WTC11 (cell line): ENCODE results near the gene MAS1L. TPM values are rescaled to one million over a fixed set of nuclear protein-coding genes. Genes with fewer than 3 reads are reported as not detected.

Experiments used
- ATAC-seq: fragments of 200-7000 bp; cut with Tn5 transposase; 2 replicates; pipeline ENCODE4 v1.10.0; 2021; ENCODE audit warnings: mild to moderate bottlenecking, moderate library complexity
- CTCF ChIA-PET: fragments of 300-600 bp; sonication (Branson Sonifier 250); formaldehyde crosslinking; loops from one replicate; lab custom pipeline; 2021; ENCODE audit warnings: antibody characterized with exemption; lab: Charles Lee
- POLR2A ChIA-PET: fragments of 350-600 bp; sonication (Branson Sonifier 250); formaldehyde crosslinking; loops from one replicate; lab custom pipeline; 2021; ENCODE audit warnings: antibody characterized with exemption; lab: Charles Lee
- DNase-seq: peaks from one replicate; pipeline ENCODE4 v3.0.0; 2021; ENCODE audit warnings: low spot score
- H3K27ac Mint-ChIP-seq: 2 replicates; pipeline ENCODE4 v1.8.0; 2021; ENCODE audit warnings: mixed read lengths
- H3K27me3 Mint-ChIP-seq: 2 replicates; pipeline ENCODE4 v1.8.0; 2021; ENCODE audit warnings: low read depth, mild to moderate bottlenecking, moderate library complexity, mixed read lengths
- H3K36me3 Mint-ChIP-seq: 2 replicates; pipeline ENCODE4 v1.8.0; 2021; ENCODE audit warnings: mixed read lengths
- H3K4me1 Mint-ChIP-seq: 2 replicates; pipeline ENCODE4 v1.8.0; 2022; ENCODE audit warnings: mixed read lengths
- H3K4me3 Mint-ChIP-seq: 2 replicates; pipeline ENCODE4 v1.8.0; 2021; ENCODE audit warnings: mild to moderate bottlenecking, moderate library complexity, mixed read lengths
- H3K9me3 Mint-ChIP-seq: 2 replicates; pipeline ENCODE4 v1.8.0; 2021; ENCODE audit warnings: mixed read lengths
- ARID4B ChIP-seq: sonication (generic); formaldehyde crosslinking; IDR thresholded peaks from 2 replicates; pipeline ENCODE4 v1.8.0; 2023; ENCODE audit warnings: missing genetic modification reagents, mild to moderate bottlenecking, borderline replicate concordance
- CBFB ChIP-seq: sonication (generic); formaldehyde crosslinking; IDR thresholded peaks from 2 replicates; pipeline ENCODE4 v1.8.1; 2022; ENCODE audit warnings: mild to moderate bottlenecking, low read depth, missing genetic modification reagents
- E2F4 ChIP-seq: sonication (generic); formaldehyde crosslinking; IDR thresholded peaks from 2 replicates; pipeline ENCODE4 v1.8.1; 2022; ENCODE audit warnings: low read depth, mild to moderate bottlenecking, moderate library complexity, missing genetic modification reagents, borderline replicate concordance
- FOXP4 ChIP-seq: sonication (generic); formaldehyde crosslinking; IDR thresholded peaks from 2 replicates; pipeline ENCODE4 v1.8.0; 2022; ENCODE audit warnings: mild to moderate bottlenecking, missing genetic modification reagents
- HMGA2 ChIP-seq: fragments of 250-450 bp; sonication (Bioruptor Pico); IDR thresholded peaks from 2 replicates; pipeline ENCODE4 v1.4.0; 2021; ENCODE audit warnings: mild to moderate bottlenecking, moderate library complexity
- IRF1 ChIP-seq: sonication (generic); formaldehyde crosslinking; IDR thresholded peaks from 2 replicates; pipeline ENCODE4 v1.8.0; 2023; ENCODE audit warnings: missing genetic modification reagents
- IRF2 ChIP-seq: sonication (generic); formaldehyde crosslinking; IDR thresholded peaks from 2 replicates; pipeline ENCODE4 v1.8.0; 2022; ENCODE audit warnings: low read depth, missing genetic modification reagents, borderline replicate concordance
- KAT7 ChIP-seq: sonication (generic); formaldehyde crosslinking; IDR thresholded peaks from 2 replicates; pipeline ENCODE4 v1.8.1; 2023; ENCODE audit warnings: missing genetic modification reagents, mild to moderate bottlenecking, borderline replicate concordance
- MXD4 ChIP-seq: fragments of 250-450 bp; sonication (Bioruptor Pico); IDR thresholded peaks from 2 replicates; pipeline ENCODE4 v1.8.0; 2021; ENCODE audit warnings: mild to moderate bottlenecking, moderate library complexity, borderline replicate concordance
- NFE2L1 ChIP-seq: sonication (generic); formaldehyde crosslinking; IDR thresholded peaks from 2 replicates; pipeline ENCODE4 v1.8.1; 2023; ENCODE audit warnings: missing genetic modification reagents
- RORB ChIP-seq: fragments of 250-450 bp; sonication (Bioruptor Pico); IDR thresholded peaks from 2 replicates; pipeline ENCODE4 v1.9.0; 2021; ENCODE audit warnings: mild to moderate bottlenecking
- SP1 ChIP-seq: sonication (generic); formaldehyde crosslinking; conservative IDR thresholded peaks from 2 replicates; pipeline ENCODE4 v1.8.1; 2022; ENCODE audit warnings: missing genetic modification reagents
- STAT6 ChIP-seq: sonication (generic); formaldehyde crosslinking; conservative IDR thresholded peaks from 2 replicates; pipeline ENCODE4 v1.8.1; 2023; ENCODE audit warnings: mild to moderate bottlenecking, low read depth, missing genetic modification reagents, moderate library complexity
- TEAD1 ChIP-seq: sonication (generic); formaldehyde crosslinking; IDR thresholded peaks from 2 replicates; pipeline ENCODE4 v1.8.0; 2022; ENCODE audit warnings: mild to moderate bottlenecking, missing genetic modification reagents
- ZBTB21 ChIP-seq: sonication (generic); formaldehyde crosslinking; IDR thresholded peaks from 2 replicates; pipeline ENCODE4 v1.8.1; 2023; ENCODE audit warnings: mild to moderate bottlenecking, missing genetic modification reagents, borderline replicate concordance
- ZNF232 ChIP-seq: sonication (generic); formaldehyde crosslinking; IDR thresholded peaks from 2 replicates; pipeline ENCODE4 v1.8.0; 2022; ENCODE audit warnings: mild to moderate bottlenecking, missing genetic modification reagents
- ZNF317 ChIP-seq: sonication (generic); formaldehyde crosslinking; IDR thresholded peaks from 2 replicates; pipeline ENCODE4 v1.8.1; 2023; ENCODE audit warnings: low read depth, mild to moderate bottlenecking, moderate library complexity, missing genetic modification reagents, borderline replicate concordance
- ZNF416 ChIP-seq: fragments of 250-450 bp; sonication (Bioruptor Pico); IDR thresholded peaks from 2 replicates; pipeline ENCODE4 v1.9.0; 2021; ENCODE audit warnings: mild to moderate bottlenecking, inconsistent platforms
- ZNF671 ChIP-seq: fragments of 250-450 bp; sonication (Bioruptor Pico); IDR thresholded peaks from 2 replicates; pipeline ENCODE4 v1.8.0; 2021; ENCODE audit warnings: mild to moderate bottlenecking
- total RNA-seq: library from RNA; stranded (reverse); gene quantifications from 3 replicates; pipeline ENCODE4 v1.2.3, GENCODE V29; 2021
- TF ChIP-seq, protein P1 (sequence below): fragments of 250-450 bp; sonication (Bioruptor Pico); IDR thresholded peaks from 2 replicates; pipeline ENCODE4 v1.9.0; 2021; ENCODE audit warnings: mild to moderate bottlenecking
- TF ChIP-seq, protein P2 (sequence below): sonication (generic); formaldehyde crosslinking; IDR thresholded peaks from 2 replicates; pipeline ENCODE4 v1.8.1; 2022; ENCODE audit warnings: mild to moderate bottlenecking, moderate library complexity, missing genetic modification reagents

The MAS1L gene
- total RNA-seq, 1 experiment from 2014 or later: not detected

DNA sequence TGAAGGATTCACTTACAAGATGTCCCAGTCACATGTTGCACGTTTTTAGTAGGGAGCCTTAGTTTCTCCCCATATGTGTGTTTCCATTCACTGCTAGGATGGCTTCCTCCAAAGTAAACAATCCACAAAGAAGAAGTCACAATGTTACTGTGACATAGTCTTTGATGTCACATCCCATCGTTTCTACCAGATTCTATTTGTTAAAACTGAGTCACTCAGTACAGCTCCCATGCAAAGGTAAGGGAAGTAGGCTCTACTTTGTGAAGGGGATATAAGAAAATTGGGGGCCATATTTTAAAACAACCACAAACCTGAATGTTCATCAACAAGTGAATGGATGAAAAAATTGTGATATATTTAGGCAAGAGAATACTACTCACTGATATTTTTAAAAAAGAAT, 30.8 kb downstream of the MAS1L start, which contains the start of the genes OR11A1 and OR2H1 (continued):
- TF ChIP-seq STAT6 (CRISPR knock-in tag) (no peak), RORB (CRISPR knock-in tag) (no peak), NFE2L1 (CRISPR knock-in tag) (no peak), TEAD1 (CRISPR knock-in tag) (no peak)

DNA sequence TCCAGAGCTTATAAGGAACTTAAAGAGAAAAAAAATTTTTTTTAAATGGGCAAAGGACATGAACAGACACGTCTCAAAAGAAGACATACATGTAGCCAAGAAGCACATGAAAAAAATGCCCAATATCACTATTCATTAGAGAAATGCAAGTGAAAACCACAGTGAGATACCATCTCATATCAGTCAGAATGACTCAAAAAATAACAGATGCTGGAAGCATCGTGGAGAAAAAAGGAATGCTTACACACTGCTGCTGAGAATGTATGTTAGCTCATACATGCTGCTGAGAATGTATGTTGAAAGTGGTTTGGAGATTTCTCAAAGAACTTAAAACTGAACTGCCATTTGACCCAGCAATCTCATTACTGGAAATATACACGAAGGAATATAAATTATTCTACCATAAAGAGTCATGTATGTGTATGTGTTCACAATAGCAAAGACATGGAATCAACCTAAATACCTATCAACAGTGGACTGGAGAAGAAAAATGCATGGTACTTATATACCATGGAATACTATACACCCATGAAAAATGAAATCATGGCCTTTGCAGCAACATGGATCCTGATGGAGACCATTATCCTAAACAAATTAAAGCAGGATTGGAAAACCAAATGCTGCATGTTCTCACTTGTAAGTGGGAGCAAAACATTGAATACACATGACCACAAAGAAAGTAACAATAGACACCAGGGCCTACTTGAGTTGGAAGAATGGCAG, 36.1 kb downstream of the MAS1L start:
- H3K4me1 Mint-ChIP-seq: peaks cover 12% of the 10 kb centered on the region
- CTCF ChIA-PET: no interaction called here

More for the DNA sequence above, 36.1 kb downstream of the MAS1L start:
- POLR2A ChIA-PET: no interaction called here
- Mint-ChIP-seq H3K4me3 (no peak overlapping the region), H3K27ac (no peak overlapping the region), H3K9me3 (peaks cover 5% of the 10 kb centered on the region), H3K27me3 (no peaks in the 10 kb centered on the region), H3K36me3 (no peaks in the 10 kb centered on the region)
- DNase-seq: no peak
- no peak for ATAC-seq
- no peak for TF ChIP-seq IRF2
- TF ChIP-seq IRF1 (CRISPR knock-in tag): no peak
- no peak for TF ChIP-seq ZNF671
- TF ChIP-seq, protein P1, sequence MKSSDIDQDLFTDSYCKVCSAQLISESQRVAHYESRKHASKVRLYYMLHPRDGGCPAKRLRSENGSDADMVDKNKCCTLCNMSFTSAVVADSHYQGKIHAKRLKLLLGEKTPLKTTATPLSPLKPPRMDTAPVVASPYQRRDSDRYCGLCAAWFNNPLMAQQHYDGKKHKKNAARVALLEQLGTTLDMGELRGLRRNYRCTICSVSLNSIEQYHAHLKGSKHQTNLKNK (CRISPR knock-in tag): no peak
- no peak for TF ChIP-seq HMGA2
- no peak for TF ChIP-seq FOXP4
- TF ChIP-seq ZNF317: no peak
- TF ChIP-seq ZBTB21: no peak
- TF ChIP-seq, protein P2, sequence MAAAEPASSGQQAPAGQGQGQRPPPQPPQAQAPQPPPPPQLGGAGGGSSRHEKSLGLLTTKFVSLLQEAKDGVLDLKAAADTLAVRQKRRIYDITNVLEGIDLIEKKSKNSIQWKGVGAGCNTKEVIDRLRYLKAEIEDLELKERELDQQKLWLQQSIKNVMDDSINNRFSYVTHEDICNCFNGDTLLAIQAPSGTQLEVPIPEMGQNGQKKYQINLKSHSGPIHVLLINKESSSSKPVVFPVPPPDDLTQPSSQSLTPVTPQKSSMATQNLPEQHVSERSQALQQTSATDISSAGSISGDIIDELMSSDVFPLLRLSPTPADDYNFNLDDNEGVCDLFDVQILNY: no peak
- no peak for TF ChIP-seq ZNF232
- TF ChIP-seq ZNF416: no peak
- TF ChIP-seq CBFB: no peak
- TF ChIP-seq ARID4B (CRISPR knock-in tag): no peak
- TF ChIP-seq MXD4 (CRISPR knock-in tag): no peak
- no peak for TF ChIP-seq SP1
- no peak for TF ChIP-seq KAT7 (CRISPR knock-in tag)
- TF ChIP-seq E2F4 (CRISPR knock-in tag): no peak
